Measurements from ENCODE around the gene NMT2. TPM values are rescaled to one million over a fixed set of nuclear protein-coding genes. Genes with fewer than 3 reads are reported as not detected.

NMT2 gene
- total and polyA plus RNA-seq, 7 donors: 3.9 to 12.9 (median 8.2) TPM

DNA sequence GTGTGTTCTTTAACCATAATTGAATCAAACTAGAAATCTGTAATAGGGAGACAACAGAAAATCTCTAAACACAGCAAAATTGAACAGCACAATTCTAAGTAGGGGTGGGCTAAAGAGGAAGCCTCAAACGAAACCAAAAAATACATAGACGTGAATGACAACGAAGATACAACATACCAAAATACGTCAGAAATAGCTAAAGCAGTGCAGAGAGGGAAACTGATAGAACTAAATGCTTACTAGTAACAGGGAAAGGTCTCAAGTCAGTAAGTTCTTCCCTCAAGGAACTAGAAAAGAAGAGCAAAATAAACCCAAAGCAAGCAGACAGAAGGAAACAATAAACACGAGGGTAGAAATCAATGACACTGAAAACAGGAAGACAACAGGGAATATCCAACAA, 52.3 kb downstream of the NMT2 start:
- DNase-seq (no peak), ATAC-seq (no peak)
- 85 to 97% (median 96%) methylated on average over 5 of the region's 5 CpGs for WGBS, 3 donors
- Histone ChIP-seq H3K36me3 (ENCODE audit: insufficient read depth in 1 of 2, low read depth in 1 of 2) (peaks cover 8 to 57% of the 10 kb centered on the region in 2 donors), H3K4me3 (no peak overlapping the region), H3K4me1 (no peaks in the 10 kb centered on the region), H3K27ac (no peak overlapping the region), H3K27me3 (ENCODE audit: insufficient read depth in 3 of 3, low read length in 2 of 3) (no peaks in the 10 kb centered on the region), H3K9me3 (no peaks in the 10 kb centered on the region)
- intact Hi-C loops (cut with DNase I): no loop called here
- TF ChIP-seq, protein P1, sequence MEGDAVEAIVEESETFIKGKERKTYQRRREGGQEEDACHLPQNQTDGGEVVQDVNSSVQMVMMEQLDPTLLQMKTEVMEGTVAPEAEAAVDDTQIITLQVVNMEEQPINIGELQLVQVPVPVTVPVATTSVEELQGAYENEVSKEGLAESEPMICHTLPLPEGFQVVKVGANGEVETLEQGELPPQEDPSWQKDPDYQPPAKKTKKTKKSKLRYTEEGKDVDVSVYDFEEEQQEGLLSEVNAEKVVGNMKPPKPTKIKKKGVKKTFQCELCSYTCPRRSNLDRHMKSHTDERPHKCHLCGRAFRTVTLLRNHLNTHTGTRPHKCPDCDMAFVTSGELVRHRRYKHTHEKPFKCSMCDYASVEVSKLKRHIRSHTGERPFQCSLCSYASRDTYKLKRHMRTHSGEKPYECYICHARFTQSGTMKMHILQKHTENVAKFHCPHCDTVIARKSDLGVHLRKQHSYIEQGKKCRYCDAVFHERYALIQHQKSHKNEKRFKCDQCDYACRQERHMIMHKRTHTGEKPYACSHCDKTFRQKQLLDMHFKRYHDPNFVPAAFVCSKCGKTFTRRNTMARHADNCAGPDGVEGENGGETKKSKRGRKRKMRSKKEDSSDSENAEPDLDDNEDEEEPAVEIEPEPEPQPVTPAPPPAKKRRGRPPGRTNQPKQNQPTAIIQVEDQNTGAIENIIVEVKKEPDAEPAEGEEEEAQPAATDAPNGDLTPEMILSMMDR (IDR thresholded peaks at IDR 0.05): no peak

DNA sequence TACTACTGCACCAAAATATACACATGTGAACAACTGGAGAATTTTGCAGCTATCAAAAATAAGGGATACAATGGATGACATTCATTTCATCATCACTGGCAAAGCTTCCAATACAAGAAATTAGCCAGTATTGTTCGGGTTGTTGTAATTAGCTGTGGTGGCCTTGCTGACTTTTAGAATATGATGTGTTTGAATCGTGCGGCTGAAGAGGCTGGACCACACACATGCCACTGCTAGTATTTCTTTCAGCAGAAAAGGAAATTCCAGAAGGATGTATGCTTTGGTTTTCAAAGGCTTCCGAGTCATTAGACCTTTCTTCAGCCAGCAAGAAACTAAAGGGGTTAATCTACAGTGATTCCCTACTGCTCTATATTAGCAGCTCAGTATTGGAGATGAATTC, 54.7 kb downstream of the NMT2 start:
- Histone ChIP-seq H3K9me3 (no peaks in the 10 kb centered on the region), H3K4me3 (no peak overlapping the region), H3K36me3 (ENCODE audit: insufficient read depth in 1 of 2, low read depth in 1 of 2) (peaks cover 2 to 65% of the 10 kb centered on the region in 2 donors), H3K4me1 (no peaks in the 10 kb centered on the region), H3K27ac (no peak overlapping the region), H3K27me3 (ENCODE audit: insufficient read depth in 3 of 3, low read length in 2 of 3) (no peaks in the 10 kb centered on the region)
- 89 to 94% (median 90%) methylated on average over 4 of the region's 4 CpGs for WGBS, 3 donors
- TF ChIP-seq, protein P1 (IDR thresholded peaks at IDR 0.05): no peak
- ATAC-seq (no peak), DNase-seq (no peak)
- intact Hi-C loops (cut with DNase I): no loop called here

DNA sequence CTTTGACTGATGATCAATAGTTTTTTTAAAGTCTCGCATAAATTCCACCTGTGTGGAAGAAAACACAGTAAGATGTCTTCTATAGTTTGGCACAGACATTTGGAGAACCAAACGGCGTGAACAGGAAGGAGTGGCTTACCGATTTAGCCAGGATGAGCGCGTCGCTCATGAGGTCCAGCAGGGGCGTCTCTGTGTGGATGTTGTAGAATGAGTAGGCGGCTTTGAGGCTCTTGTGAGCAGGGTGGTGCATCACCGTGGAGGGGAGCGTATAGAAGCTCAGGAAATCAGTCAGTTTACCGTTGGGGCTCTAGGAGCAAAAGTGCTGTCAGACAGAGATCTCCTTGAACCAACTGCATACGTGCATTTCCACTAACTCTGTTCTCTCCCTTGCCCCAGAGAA, 55.8 kb downstream of the NMT2 start:
- DNase-seq (no peak), ATAC-seq (no peak)
- intact Hi-C loops (cut with DNase I): no loop called here
- Histone ChIP-seq H3K36me3 (ENCODE audit: insufficient read depth in 1 of 2, low read depth in 1 of 2) (peaks cover 0 to 64% of the 10 kb centered on the region in 2 donors), H3K9me3 (no peaks in the 10 kb centered on the region), H3K27ac (no peak overlapping the region), H3K4me3 (no peak overlapping the region), H3K27me3 (ENCODE audit: insufficient read depth in 3 of 3, low read length in 2 of 3) (no peaks in the 10 kb centered on the region), H3K4me1 (no peaks in the 10 kb centered on the region)
- TF ChIP-seq, protein P1 (IDR thresholded peaks at IDR 0.05): no peak
- WGBS, 3 donors: 87 to 92% (median 90%) methylated on average over 13 of the region's 13 CpGs

DNA sequence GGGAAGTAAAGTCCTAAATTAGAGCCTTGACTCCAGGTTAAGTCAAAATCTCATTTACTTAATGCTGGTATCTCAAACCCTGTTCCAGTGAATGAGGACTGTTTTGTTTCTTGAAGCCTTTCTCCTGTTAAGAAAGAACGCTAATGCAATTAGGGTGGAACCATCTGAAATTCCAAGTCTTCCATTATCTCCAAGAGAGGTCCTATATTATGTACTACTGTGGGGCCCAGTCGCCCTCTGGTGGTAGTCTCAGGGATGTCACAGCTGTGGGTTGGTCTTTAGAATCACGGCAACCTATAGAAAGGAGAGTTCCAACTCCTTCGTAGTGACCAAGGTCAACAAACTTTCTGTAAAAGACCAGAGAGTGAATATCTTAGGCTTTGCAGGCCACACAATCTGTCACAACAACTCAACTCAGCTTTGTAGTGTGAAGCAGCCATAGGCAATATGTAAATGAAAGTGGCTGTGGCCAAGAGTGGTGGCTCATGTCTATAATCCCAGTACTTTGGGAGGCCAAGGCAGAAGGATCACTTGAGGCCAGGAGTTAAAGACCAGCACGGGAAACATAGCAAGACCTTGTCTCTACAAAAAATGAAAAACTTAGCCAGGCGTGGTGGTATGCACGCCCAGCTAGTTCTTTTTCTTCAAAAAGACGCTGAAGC, 62.0 kb downstream of the NMT2 start:
- 49 to 53% (median 52%) methylated on average over 8 of the region's 8 CpGs for WGBS, 3 donors
- DNase-seq (peak; percentile 62 to 77), ATAC-seq (peak; percentile 75 to 96 (median 85))
- no peaks in the 10 kb centered on the region for H3K27me3 ChIP-seq (ENCODE audit: insufficient read depth in 3 of 3, low read length in 2 of 3)
- no peak overlapping the region for H3K4me3 ChIP-seq
- no peaks in the 10 kb centered on the region for H3K9me3 ChIP-seq
- TF ChIP-seq, protein P1 (IDR thresholded peaks at IDR 0.05): peak; percentile 90
- H3K27ac ChIP-seq: no peak overlapping the region
- peaks cover 6 to 96% of the 10 kb centered on the region in 2 donors for H3K36me3 ChIP-seq (ENCODE audit: insufficient read depth in 1 of 2, low read depth in 1 of 2)
- H3K4me1 ChIP-seq: no peaks in the 10 kb centered on the region
- intact Hi-C loops (cut with DNase I): loop anchor here (10.0 kb wide), 1 partner anchor 602 kb away; no protein-coding TSS in a partner anchor

DNA sequence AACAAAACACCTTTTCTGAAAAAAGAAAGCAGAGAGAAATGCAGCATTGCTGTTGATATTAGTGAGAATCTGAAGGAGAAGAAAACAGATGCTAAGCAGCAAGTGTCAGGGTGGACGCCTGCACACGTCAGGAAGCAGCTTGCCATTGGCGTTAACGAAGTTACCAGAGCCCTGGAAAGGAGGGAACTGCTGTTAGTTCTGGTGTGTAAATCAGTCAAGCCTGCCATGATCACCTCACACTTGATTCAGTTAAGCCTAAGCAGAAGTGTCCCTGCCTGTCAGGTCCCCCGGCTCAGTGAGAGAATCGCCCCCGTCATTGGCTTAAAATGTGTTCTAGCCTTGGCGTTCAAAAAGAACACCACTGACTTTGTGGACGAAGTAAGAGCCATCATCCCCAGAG, 65.0 kb downstream of the NMT2 start:
- H3K27me3 ChIP-seq (ENCODE audit: insufficient read depth in 3 of 3, low read length in 2 of 3): no peaks in the 10 kb centered on the region
- H3K27ac ChIP-seq: no peak overlapping the region
- peaks cover 6 to 80% of the 10 kb centered on the region in 2 donors for H3K36me3 ChIP-seq (ENCODE audit: insufficient read depth in 1 of 2, low read depth in 1 of 2)
- no peak for ATAC-seq
- WGBS, 3 donors: 71 to 73% (median 72%) methylated on average over 9 of the region's 9 CpGs
- H3K9me3 ChIP-seq: no peaks in the 10 kb centered on the region
- no peak overlapping the region for H3K4me3 ChIP-seq
- peaks cover 2% of the 10 kb centered on the region for H3K4me1 ChIP-seq
- no peak for DNase-seq
- TF ChIP-seq, protein P1 (IDR thresholded peaks at IDR 0.05): no peak
- intact Hi-C loops (cut with DNase I): loop anchor here (10.0 kb wide), 1 partner anchor 599 kb away; no protein-coding TSS in a partner anchor

All from psoas muscle (tissue), 8 donors.